Caco-2 (cell line): ENCODE measurements around the gene DHX15. TPM values are rescaled to one million over a fixed set of nuclear protein-coding genes. Genes with fewer than 3 reads are reported as not detected.

Source experiments
- BruUV-seq: library from RNA; stranded (reverse); fragments of 400-500 nt; replicated peaks from 2 replicates; lab custom pipeline; 2021; lab: Mats Ljungman, UMichigan
- CTCF ChIA-PET: fragments of 300-600 bp; sonication (Branson Sonifier 250); formaldehyde crosslinking; loops from one replicate; lab custom pipeline; 2022; ENCODE audit warnings: antibody characterized with exemption; lab: Charles Lee
- POLR2A ChIA-PET: fragments of 300-600 bp; sonication (Branson Sonifier 250); formaldehyde crosslinking; loops from one replicate; lab custom pipeline; 2022; ENCODE audit warnings: antibody characterized with exemption; lab: Charles Lee
- DNase-seq, 2 experiments: peaks; one replicate each; pipeline versions ENCODE4 v3.0.0 to v3.0.0-alpha.2; 2020 to 2022
- H3K27me3 ChIP-seq: replicated peaks from 2 replicates; pipeline ENCODE4 v1.6.0; 2011; ENCODE audit warnings: low read length; ENCODE audit not compliant: control insufficient read depth, insufficient read depth
- H3K36me3 ChIP-seq: 2 replicates; pipeline ENCODE4 v1.5.1; 2011; ENCODE audit warnings: low read length; ENCODE audit not compliant: control insufficient read depth, insufficient read depth
- H3K4me1 ChIP-seq: fragments of 250-450 bp; sonication (Bioruptor Pico); 2 replicates; pipeline ENCODE4 v1.5.1; 2020; ENCODE audit warnings: mild to moderate bottlenecking
- H3K4me3 ChIP-seq: 2 replicates; pipeline ENCODE4 v1.5.1; 2011; ENCODE audit warnings: low read depth, mild to moderate bottlenecking, control low read depth, low read length
- H3K9me3 ChIP-seq: fragments of 250-450 bp; sonication (Bioruptor Pico); 2 replicates; pipeline ENCODE4 v1.5.1; 2020; ENCODE audit warnings: mild to moderate bottlenecking, moderate library complexity
- H3K27ac Mint-ChIP-seq: one replicate; pipeline ENCODE4 v1.8.0; 2022; ENCODE audit warnings: mixed read lengths; ENCODE audit not compliant: unreplicated experiment
- H3K27me3 Mint-ChIP-seq: one replicate; pipeline ENCODE4 v1.8.0; 2022; ENCODE audit warnings: mixed read lengths; ENCODE audit not compliant: insufficient read depth, unreplicated experiment
- H3K36me3 Mint-ChIP-seq: one replicate; pipeline ENCODE4 v1.8.0; 2022; ENCODE audit warnings: mild to moderate bottlenecking, mixed read lengths; ENCODE audit not compliant: insufficient read depth, unreplicated experiment
- H3K4me1 Mint-ChIP-seq: one replicate; pipeline ENCODE4 v1.8.0; 2022; ENCODE audit warnings: low read depth, mixed read lengths; ENCODE audit not compliant: unreplicated experiment
- H3K4me3 Mint-ChIP-seq: one replicate; pipeline ENCODE4 v1.8.0; 2022; ENCODE audit warnings: mild to moderate bottlenecking, moderate library complexity, mixed read lengths; ENCODE audit not compliant: unreplicated experiment
- H3K9me3 Mint-ChIP-seq: one replicate; pipeline ENCODE4 v1.8.0; 2022; ENCODE audit warnings: mixed read lengths; ENCODE audit not compliant: unreplicated experiment
- intact Hi-C: fragments of 100-400 bp; cut with micrococcal nuclease; formaldehyde crosslinking; loops from one replicate; pipeline ENCODE4 v1.10.0; 2022; ENCODE audit not compliant: unreplicated experiment
- total RNA-seq: library from RNA; stranded (reverse); gene quantifications from 2 replicates; pipeline ENCODE4 v1.2.3, GENCODE V29; 2022
- TF ChIP-seq, protein P1 (sequence below), 2 experiments: fragments of 200-600 bp in 1 of 2; IDR thresholded peaks; 1 replicate in 1 of 2; 2 replicates in 1 of 2; pipeline versions ENCODE4 v1.5.1 to v1.8.0; 2011 to 2022; ENCODE audit warnings: antibody characterized with exemption in 1 of 2, control low read depth in 1 of 2, inconsistent platforms in 1 of 2, low read depth in 1 of 2, low read length in 1 of 2, mild to moderate bottlenecking in 1 of 2, moderate library complexity in 1 of 2; ENCODE audit not compliant: insufficient read depth in 1 of 2, severe bottlenecking in 1 of 2, unreplicated experiment in 1 of 2

Gene DHX15
- total RNA-seq, 1 experiment from 2014 or later: 154 TPM

DNA sequence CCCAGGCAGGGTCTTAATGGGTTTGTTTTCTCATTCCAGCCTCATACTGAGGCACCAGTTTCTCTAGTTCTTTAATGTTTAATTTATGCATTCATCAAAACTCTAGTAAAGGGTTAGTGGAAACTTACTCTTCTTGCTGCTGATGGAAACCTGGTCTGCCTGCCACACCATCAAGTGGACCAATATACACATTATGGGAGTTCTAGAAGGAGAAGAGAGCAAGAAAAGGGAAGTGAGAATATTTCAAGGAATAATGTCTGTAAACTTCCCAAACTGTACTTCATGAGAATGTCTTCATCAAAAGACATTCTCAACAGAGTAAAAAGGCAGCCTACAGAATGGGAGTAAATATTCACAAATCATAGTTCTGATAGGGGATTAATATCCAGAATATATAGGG is 20.9 kb upstream of the DHX15 start:
- POLR2A ChIA-PET: no interaction called here
- Mint-ChIP-seq H3K36me3 (no peaks in the 10 kb centered on the region), H3K9me3 (no peaks in the 10 kb centered on the region), H3K27ac (no peak overlapping the region), H3K4me1 (no peaks in the 10 kb centered on the region), H3K4me3 (no peak overlapping the region), H3K27me3 (no peaks in the 10 kb centered on the region)
- DNase-seq: no peak
- H3K9me3 ChIP-seq: no peaks in the 10 kb centered on the region
- H3K27me3 ChIP-seq: no peaks in the 10 kb centered on the region
- no peaks in the 10 kb centered on the region for H3K4me1 ChIP-seq
- H3K36me3 ChIP-seq: no peaks in the 10 kb centered on the region
- intact Hi-C loops: no loop called here
- no TSS peak for BruUV-seq
- no peak overlapping the region for H3K4me3 ChIP-seq
- CTCF ChIA-PET: no interaction called here
- TF ChIP-seq, protein P1, sequence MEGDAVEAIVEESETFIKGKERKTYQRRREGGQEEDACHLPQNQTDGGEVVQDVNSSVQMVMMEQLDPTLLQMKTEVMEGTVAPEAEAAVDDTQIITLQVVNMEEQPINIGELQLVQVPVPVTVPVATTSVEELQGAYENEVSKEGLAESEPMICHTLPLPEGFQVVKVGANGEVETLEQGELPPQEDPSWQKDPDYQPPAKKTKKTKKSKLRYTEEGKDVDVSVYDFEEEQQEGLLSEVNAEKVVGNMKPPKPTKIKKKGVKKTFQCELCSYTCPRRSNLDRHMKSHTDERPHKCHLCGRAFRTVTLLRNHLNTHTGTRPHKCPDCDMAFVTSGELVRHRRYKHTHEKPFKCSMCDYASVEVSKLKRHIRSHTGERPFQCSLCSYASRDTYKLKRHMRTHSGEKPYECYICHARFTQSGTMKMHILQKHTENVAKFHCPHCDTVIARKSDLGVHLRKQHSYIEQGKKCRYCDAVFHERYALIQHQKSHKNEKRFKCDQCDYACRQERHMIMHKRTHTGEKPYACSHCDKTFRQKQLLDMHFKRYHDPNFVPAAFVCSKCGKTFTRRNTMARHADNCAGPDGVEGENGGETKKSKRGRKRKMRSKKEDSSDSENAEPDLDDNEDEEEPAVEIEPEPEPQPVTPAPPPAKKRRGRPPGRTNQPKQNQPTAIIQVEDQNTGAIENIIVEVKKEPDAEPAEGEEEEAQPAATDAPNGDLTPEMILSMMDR (IDR thresholded peaks at IDR 0.05; ENCODE audit: insufficient read depth in 1 of 2, low read depth in 1 of 2, low read length in 1 of 2, severe bottlenecking in 1 of 2, unreplicated experiment in 1 of 2): no peak

DNA sequence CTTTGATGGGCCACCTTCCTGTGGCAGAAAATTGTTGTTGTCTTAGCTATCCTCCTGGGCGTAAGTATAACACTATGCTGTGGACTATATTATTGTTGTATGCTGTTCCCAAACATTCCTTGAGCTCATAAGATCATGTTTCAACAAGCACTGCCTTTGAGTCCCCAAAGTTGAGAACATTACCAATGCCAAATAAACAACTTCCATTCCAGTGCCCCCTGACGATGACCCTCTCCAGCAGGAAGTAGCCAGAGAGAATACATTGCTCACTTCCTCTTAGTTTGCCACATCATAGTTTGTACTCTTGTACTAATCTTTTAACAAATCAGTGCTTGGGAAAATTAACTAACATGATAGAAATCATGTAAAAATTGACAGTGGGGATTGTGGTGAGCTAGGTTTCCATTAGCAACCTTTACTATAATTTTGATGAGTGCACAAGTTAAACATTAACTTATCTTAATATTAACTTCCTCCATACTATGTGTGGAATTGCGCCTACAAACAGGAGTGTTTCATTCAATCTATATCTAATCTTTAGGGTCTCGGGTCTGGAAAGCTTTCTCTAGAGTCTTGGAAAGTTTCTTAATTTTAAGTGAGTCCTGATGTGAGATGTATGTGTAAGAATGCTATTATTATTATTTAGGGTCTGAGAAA is 20.3 kb upstream of the DHX15 start:
- H3K4me1 ChIP-seq: 0 out of 2 replicates have a peak, but pooled peaks cover under 1% of the 10 kb centered on the region
- no TSS peak for BruUV-seq
- Mint-ChIP-seq H3K4me1 (no peaks in the 10 kb centered on the region), H3K27ac (no peak overlapping the region), H3K9me3 (no peaks in the 10 kb centered on the region), H3K27me3 (no peaks in the 10 kb centered on the region), H3K36me3 (no peaks in the 10 kb centered on the region), H3K4me3 (no peak overlapping the region)
- no peaks in the 10 kb centered on the region for H3K9me3 ChIP-seq
- no peaks in the 10 kb centered on the region for H3K27me3 ChIP-seq
- no peak for DNase-seq
- no peak overlapping the region for H3K4me3 ChIP-seq
- TF ChIP-seq, protein P1 (IDR thresholded peaks at IDR 0.05; ENCODE audit: insufficient read depth in 1 of 2, low read depth in 1 of 2, low read length in 1 of 2, severe bottlenecking in 1 of 2, unreplicated experiment in 1 of 2): no peak
- H3K36me3 ChIP-seq: no peaks in the 10 kb centered on the region
- ChIA-PET CTCF (no interaction called here), POLR2A (no interaction called here)
- intact Hi-C loops: no loop called here

DNA sequence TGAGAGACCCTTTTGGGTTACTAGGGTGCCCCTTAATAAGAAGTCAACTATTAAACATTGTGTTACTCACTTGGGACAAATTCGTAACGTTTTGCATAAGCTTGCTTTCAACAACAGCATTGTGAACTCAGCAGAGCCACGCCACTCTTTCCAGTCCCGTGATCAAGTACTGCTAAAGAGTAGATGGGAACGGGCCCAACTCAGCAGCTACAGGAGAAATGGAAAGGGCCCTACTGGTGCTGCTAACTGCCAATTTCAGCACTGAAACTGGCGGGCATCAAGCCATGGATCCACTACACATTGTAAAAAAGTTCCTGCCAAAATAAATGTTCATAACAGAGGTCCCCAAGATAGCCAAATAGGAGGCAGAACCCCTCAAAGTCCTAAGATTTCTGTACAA is 19.0 kb upstream of the DHX15 start:
- Histone ChIP-seq H3K36me3 (no peaks in the 10 kb centered on the region), H3K4me3 (no peak overlapping the region), H3K9me3 (0 out of 2 replicates have a peak, but pooled peaks cover 11% of the 10 kb centered on the region), H3K27me3 (no peaks in the 10 kb centered on the region), H3K4me1 (peaks cover 14% of the 10 kb centered on the region)
- Mint-ChIP-seq H3K27me3 (no peaks in the 10 kb centered on the region), H3K4me1 (no peaks in the 10 kb centered on the region), H3K9me3 (no peaks in the 10 kb centered on the region), H3K36me3 (peaks cover 7% of the 10 kb centered on the region), H3K4me3 (no peak overlapping the region), H3K27ac (no peak overlapping the region)
- TF ChIP-seq, protein P1 (IDR thresholded peaks at IDR 0.05; ENCODE audit: insufficient read depth in 1 of 2, low read depth in 1 of 2, low read length in 1 of 2, severe bottlenecking in 1 of 2, unreplicated experiment in 1 of 2): no peak
- BruUV-seq: no TSS peak
- ChIA-PET CTCF (no interaction called here), POLR2A (no interaction called here)
- no peak for DNase-seq
- intact Hi-C loops: no loop called here
